HUDEP-2 (cell line): Measurements from ENCODE around the gene FOXR1.
"Not testable (repeated sequence)": the region's sequence is repeated elsewhere in the genome, so short reads cannot be mapped to it uniquely, and the experiment has no call there.

Experiments used
- DNase-seq, 76 experiments: peaks; one replicate each; lab custom pipeline; 2025; ENCODE audit not compliant: unreplicated experiment in 76 of 76; lab: John Stamatoyannopoulos, UW

The FOXR1 gene

DNA sequence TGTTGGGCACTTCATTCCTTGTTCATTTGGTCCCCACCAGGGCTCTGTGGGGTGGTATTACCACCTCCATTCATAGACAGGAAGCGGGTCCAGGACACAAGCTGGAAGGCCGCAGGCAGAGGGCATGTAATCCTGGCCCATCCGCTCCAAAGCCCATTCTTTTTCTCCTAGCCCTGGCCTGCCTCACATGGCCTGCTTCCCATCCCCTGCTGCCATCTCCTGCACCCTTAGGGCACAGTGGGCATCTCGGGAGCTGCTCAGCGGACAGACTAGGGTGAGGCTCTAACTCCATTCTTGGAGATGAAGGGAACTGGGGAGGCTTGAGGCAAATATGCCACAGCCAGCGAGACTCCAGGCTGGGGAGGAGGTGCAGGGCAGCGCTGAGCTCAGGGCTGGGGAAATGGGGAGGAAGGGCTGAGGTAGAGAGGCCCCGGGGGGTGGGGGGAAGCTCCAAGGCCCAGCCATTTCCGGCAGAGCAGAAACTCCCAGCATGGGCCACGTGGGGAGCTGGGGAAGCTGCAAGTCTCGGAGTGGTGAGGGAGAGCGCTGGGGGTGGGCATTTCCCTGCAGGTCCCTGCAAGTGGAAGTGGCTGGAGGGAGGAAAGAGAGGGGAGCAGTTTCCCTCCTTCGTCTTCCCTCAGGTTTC is 31.5 kb upstream of the FOXR1 start:
- no peak for DNase-seq

DNA sequence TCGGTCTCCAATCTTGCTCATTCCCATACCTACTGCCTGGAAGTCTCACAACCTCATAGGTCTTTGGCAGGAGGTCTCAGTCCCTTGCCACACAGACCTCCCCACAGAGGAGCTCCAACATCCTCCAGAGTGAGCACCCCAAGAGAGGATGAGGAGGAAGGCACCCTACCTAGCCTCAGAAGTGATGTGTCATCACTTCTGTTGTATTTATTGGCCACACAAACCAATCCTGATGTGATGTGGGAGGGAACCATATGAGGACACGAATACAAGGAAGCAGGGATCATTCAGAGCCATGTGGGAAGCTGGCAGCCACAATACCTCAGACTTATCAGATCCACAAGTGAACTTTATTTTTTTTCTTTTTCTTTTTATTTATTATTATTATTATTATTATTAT is 24.5 kb upstream of the FOXR1 start:
- DNase-seq = no peak

DNA sequence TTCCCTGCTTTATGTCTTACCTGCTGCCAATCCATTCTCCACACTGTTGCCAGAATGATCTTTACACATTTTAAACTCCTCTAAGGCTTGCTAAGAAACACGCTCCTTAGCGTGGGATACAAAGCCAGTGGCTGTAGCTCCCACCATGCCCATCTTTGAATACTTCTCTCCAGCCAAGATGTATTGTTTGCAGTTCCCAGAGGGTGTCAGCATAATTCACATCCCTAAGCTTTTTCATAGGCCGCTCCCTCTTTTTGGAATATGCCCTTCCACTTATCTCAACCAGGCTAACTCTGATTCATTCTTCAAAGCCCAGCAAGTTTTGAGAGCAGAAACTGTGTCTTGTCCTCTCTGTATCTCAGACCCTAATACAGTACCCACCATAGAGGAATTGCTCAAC is 23.6 kb upstream of the FOXR1 start:
- DNase-seq = no peak

DNA sequence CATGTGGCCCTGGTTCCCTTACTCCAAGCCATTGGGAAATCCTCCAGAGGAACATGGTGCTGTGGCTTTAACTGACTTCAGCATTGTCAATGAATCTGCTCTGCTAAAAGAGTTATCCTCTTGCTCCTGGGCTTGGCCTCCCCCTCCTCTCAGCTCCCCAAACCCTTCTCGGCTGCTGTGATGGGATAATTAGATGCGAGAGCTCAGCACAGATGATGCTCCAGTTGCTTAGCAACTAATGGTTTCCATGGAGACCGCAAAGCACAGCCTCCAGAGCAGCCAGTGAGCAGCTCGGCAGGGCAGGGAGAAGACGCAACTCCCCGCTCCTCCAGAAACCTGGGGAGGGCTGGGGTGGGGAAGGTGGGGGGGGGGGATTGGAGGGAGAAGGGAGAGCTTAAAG is 18.3 kb upstream of the FOXR1 start:
- DNase-seq = no peak

DNA sequence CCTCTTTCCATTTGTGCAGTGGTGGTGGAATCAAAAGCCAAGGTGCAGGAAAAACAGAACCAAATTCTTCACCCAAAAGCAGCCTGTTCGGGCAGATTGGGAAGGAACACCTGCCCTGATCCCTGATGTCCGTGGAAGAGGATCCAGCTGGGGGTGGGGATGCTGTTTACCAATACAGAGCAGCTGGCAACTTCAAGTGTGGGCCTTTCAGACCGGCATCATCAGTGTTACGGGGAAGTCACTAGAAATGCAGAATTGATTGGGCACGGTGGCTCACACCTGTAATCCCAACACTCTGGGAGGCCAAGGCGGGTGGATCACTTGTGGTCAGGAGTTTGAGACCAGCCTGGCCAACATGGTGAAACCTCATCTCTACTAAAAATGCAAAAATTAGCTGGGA is 17.6 kb upstream of the FOXR1 start:
- DNase-seq = not testable (repeated sequence)

DNA sequence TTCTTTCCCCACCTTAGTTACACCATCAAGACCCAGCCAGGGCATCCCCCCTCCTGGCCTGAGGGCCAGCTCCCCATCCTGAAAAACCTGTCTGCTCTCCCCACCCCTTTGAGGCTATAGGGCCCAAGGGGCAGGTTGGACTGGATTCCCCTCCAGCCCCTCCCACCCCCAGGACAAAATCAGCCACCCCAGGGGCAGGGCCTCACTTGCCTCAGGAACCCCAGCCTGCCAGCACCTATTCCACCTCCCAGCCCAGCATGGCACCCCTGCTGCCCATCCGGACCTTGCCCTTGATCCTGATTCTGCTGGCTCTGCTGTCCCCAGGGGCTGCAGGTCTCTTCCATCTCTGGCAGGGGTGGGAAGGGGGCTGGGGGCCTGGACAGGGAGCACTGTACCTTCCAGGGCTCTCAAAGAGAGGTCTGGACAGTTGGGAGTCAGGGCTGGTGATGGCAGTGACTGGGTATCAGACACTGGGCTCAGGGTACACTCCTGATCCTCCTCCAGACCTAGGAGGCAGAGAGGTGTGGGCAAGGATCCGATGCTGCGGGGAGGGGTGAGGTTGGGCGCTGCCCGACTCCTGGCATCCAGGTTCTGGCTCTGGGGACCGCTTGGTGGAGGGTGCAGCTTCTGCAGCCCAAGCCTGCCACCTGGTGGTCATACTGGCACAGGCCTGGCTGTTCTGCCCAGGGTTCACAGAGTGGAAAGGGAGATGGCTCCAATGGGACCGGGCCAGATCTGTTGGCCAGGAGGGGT is 15.3 kb upstream of the FOXR1 start, which contains the start of gene UPK2:
Gene UPK2 (plus strand): TSS at position 205 of the 753 bp plus-strand sequence. CDS start 53 bp downstream, at position 258.
- peak in 70 of 76 experiments; percentile 9 to 83 (median 62) for DNase-seq

DNA sequence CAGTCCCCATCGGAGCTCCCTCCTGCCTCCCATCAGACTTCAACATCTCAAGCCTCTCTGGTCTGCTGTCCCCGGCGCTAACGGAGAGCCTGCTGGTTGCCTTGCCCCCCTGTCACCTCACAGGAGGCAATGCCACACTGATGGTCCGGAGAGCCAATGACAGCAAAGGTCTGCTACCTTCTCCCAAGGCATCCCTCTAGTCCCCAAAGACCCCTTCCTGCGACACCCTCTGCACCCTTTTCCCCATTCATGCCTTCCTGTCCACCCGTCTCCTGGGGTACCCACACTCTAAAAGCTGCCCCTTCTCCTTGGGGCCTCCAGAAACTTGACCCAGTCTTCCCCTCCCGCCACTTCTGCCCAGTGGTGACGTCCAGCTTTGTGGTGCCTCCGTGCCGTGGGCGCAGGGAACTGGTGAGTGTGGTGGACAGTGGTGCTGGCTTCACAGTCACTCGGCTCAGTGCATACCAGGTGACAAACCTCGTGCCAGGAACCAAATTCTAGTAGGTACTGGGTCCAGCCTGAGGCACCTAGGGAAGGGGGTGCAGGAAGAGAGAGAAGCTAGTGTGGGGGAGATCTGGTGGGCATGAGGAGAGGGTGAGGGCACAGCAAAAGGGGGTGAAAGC is 14.6 kb upstream of the FOXR1 start:
- no peak for DNase-seq

DNA sequence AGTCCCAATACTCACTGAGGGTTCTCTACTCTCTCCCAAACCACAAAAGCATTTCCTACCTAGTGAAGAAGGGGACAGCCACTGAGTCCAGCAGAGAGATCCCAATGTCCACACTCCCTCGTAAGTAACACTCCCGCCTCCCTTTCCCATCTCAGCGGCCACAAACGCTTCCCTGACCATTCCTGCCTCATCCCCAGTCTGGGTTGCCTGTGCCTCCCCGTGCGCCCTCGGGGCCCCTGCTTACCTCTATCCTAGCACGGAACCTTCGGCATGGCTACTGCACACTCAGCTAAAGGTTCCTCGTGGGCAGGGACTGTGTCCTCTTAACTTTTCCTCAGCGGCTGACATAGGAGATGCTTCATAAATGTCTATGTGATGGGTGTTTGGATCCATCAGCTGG is 14.0 kb upstream of the FOXR1 start:
- no peak for DNase-seq

DNA sequence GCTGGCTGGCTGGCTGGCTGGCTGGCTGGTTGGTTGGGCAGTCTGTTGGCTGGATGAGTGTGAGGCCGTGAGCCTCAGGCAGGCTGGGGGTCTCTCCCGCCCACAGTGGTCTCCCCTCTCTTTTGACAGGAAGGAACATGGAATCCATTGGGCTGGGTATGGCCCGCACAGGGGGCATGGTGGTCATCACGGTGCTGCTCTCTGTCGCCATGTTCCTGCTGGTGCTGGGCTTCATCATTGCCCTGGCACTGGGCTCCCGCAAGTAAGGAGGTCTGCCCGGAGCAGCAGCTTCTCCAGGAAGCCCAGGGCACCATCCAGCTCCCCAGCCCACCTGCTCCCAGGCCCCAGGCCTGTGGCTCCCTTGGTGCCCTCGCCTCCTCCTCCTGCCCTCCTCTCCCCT is 13.6 kb upstream of the FOXR1 start:
- DNase-seq = no peak

DNA sequence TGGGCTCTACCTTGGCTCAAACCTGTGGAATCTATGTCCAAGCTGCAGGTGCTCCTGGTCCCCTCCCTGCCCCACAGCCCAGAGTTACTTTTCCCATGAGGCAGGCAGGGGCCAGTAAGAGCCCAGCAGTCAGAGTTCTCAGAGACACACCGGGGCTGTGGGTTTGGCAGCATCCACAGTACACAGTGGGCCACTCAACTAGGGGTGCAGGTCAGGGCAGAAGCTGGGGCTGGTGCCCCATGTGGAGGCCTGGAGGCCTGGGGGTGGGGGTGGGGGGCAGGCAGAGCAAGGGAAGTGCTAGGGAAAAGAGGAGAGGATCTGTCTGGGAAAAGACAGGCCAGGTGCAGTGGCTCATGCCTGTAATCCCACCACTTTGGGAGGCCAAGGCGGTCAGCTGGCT is 13.0 kb upstream of the FOXR1 start:
- no peak for DNase-seq

DNA sequence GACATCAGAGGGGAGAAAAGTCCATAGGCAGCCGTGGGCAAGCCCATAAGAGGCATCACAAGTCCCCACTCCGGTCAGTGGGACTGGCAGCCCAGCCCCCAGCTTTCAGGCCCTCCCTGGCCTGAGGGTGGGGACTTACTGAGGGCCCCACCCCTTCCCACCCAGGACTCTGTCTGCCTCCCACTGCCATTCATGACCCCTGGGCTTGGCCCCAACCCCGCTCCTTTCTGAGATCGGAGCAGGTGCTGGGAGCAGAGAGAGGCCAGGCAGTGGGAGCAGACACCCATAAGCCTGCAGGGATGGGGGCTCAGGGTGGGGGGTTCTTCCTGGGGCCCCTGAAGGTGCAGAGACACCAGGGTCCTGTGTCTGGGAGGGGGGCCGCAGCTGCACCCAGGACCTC is 10.4 kb upstream of the FOXR1 start:
- DNase-seq = no peak

DNA sequence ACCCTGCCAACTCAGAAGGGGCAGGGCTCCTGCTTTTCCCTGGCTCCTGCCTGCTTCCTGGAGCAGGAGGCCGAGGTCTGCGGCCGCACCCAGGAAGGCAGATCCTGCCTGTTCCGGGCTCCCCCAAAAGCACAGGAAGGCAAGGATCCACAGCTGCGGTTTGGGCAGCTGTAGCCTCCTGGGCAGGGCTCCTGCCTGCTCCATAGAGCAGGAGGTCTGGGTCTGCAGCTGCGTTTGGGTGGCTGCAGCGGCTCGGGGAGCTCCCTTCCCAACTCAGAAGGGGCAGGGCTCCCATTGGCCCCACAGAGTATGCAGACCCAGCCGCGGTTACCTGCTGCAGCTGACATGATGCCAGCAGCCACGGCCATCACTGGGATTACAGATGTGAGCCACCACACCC is 10.0 kb upstream of the FOXR1 start:
- DNase-seq = no peak

DNA sequence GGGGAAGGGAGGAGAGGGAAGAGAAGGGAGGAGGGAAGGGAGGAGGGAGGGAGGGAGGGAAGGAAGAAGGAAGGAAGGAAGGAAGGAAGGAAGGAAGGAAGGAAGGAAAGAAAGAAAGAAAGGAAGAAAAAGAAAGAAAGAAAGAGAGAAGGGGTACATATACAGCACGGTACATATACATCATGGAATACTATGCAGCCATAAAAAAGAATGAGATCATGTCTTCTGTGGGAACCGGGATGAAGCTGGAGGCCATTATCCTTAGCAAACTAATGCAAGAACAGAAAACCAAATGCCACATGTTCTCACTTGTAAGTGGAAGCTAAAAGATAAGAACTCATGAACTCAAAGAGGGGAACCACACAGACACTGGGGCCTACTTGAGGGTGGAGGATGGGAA is 2.1 kb upstream of the FOXR1 start:
- not testable (repeated sequence) for DNase-seq

DNA sequence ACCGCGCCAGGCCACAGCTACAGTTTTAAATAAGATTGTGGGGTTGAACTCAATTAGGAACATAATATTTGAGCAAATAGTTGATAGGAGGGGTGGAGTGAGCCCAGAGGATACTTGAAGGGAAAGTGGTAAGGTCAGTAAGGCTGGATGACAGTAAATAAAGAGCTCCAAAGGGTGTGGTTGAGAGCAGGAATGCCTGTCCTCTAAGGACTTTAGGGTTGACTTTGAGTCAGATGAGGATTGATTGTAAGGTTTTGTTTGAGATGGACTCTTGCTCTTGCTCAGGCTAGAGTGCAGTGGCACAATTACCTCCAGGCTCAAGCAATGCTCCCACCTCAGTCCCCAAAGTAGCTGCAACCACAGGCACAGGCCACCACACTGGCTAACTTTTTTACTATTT is 2.4 kb downstream of the FOXR1 start:
- no peak for DNase-seq

DNA sequence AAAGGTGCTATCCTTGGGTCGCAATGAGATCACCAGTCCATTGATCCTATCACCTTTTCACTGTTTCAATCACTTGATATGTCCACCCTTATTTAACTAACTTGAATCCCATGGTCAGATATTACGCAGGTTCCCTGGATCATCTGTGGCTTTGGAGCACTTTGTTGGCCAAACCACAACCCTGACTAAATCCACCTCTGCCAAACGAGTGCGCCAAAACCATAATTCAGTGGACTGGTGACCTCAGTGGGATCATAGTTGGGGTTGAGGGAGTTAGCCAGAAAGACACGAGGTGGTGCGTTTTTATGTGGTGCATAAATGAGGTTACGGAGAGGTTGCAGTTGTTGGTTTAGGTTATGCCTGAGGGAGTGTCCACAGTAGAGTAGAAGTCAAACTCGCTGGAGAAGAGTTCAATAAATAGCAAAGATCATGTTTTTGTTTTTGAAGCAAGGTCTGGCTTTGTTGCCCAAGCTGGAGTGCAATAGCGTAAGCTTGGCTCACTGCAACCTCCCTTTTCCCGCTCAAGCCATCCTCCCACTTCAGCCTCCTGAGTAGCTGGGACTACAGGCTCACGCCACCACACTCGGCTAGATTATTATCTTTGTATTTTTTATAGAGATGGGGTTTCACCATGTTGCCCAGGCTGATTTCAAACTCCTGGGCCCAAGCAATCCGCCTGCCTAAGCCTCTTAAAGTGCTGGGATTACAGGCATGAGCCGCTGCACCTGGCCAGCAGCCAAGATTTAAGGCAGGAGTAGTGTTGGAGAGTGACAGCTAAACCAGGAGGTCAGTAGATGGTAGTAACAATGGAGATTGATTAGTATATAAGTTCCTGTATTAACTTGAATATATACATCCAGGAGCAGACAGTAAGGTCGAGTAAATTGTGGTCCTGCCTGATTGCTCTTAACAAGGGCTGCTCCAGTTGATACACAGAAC is 4.5 kb downstream of the FOXR1 start:
- DNase-seq = no peak

DNA sequence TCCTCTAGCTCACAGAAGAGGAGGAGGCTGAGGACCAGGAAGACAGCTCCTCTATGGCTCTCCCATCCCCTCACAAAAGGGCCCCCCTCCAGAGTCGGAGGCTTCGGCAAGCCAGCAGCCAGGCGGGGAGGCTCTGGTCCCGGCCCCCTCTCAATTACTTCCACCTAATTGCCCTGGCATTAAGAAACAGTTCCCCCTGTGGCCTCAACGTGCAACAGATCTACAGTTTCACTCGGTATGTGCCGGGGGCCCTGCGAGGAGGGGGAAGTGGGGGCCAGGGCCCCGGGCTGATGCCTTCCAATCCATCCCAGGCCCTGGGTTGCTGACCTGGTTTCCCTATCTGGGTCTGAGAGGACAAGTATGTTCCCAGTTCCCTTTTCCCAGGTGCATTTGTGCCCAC is 7.9 kb downstream of the FOXR1 start:
- DNase-seq = no peak

DNA sequence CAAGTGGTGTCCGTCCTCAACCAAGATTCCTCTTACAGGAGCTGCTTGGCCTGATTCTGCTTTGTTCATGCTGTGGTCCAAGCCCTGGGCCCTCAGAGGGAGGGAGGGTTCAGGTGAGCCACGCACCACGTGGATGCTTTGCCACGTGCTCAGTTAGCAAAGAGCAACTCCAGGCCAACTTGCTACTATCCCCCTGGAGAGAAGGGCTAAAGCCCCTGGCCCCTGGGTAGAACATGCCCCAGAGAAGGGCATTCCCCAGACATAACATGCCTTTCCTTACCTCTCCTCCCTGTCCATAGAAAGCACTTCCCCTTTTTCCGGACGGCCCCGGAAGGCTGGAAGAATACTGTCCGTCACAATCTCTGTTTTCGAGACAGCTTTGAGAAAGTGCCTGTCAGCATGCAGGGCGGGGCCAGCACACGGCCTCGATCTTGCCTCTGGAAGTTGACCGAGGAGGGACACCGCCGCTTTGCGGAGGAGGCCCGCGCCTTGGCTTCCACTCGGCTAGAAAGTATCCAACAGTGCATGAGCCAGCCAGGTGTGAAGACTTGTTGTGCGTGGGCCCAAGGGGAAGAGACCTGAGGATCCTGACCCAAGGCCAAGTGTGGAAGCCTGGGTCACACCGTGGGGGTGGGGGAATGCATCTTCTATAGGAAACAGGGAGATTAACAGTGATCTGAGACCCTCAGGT is 8.8 kb downstream of the FOXR1 start:
- peak in 1 of 76 experiments; percentile 16 for DNase-seq

DNA sequence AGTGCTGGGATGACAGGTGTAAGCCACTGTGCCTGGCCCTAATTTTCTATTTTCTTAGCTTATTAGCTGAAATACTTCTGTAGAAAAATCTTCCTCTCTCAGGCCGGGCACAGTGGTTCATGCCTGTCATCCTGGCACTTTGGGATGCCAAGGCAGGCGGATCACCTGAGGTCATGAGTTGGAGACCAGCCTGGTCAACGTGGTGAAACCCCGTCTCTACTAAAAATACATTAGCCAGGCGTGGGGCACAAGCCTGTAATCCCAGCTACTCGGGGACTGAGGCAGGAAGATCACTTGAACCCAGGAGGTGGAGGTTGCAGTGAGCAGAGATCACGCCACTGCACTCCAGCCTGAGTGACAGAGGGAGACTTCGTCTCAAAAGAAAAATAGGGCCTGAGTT is 12.8 kb downstream of the FOXR1 start:
- not testable (repeated sequence) for DNase-seq

DNA sequence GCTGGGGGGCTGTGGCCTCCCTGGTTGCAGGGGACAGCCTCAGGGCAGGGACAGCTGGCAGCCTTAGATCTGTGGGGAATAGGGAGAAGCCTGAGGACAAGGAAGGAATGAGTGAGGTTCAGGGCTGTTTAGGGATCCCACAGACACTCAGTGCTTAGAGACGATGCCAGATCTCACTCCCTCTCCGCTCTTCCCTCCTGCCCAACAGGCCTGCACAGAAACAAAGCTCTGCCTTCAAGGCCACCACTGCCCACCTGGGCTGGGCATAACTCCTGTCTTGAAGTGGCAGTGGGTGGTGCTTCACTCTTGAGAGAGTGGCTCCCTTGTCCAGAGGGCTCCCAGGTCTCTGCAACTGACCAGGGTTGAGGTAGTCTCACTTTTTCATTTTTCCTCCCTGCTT is 13.3 kb downstream of the FOXR1 start:
- DNase-seq = no peak

DNA sequence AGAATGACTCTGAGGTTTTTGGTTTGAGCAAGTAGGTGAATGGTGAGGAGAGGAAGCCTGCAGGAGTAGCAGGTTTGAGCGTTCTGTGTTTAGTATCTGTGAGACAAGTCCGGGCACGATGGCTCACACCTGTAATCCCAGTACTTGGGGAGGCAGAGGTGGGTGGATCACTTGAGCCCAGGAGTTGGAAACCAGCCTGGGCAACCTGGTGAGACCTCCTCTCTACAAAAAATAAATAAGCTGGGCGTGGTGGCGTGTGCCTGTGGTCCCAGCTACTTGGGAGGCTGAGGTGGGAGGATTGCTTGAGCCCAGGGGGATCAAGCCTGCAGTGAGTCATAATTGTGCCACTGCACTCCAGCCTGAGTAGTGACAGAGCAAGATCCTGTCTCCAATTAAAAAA is 16.7 kb downstream of the FOXR1 start:
- DNase-seq = no peak
